Suprapubic skin (tissue), 4 donors: ENCODE results near the gene TALDO1. TPM values are rescaled to one million over a fixed set of nuclear protein-coding genes. Genes with fewer than 3 reads are reported as not detected.

Experiments used
- DNase-seq, 2 donors: peaks; one replicate each; pipeline ENCODE4 v3.0.0-alpha.2; 2019; ENCODE audit warnings: low spot score in 2 of 2
- H3K27ac ChIP-seq: fragments of 200-600 bp; sonication (generic); one replicate; pipeline ENCODE4 v1.5.1; 2019
- H3K27me3 ChIP-seq: fragments of 200-600 bp; sonication (generic); one replicate; pipeline ENCODE4 v1.5.1; 2019
- H3K36me3 ChIP-seq: fragments of 200-600 bp; sonication (generic); one replicate; pipeline ENCODE4 v1.5.1; 2019
- H3K4me1 ChIP-seq: fragments of 200-600 bp; sonication (generic); one replicate; pipeline ENCODE4 v1.5.1; 2019
- H3K4me3 ChIP-seq: fragments of 200-600 bp; sonication (generic); one replicate; pipeline ENCODE4 v1.5.1; 2019; ENCODE audit warnings: mild to moderate bottlenecking
- H3K9me3 ChIP-seq: fragments of 200-600 bp; sonication (generic); one replicate; pipeline ENCODE4 v1.5.1; 2019
- CTCF ChIP-seq, 2 donors: fragments of 200-600 bp in 1 of 2; fragments of 450-650 bp in 1 of 2; sonication (generic) in 1 of 2; IDR thresholded peaks; one replicate each; pipeline ENCODE4 v1.5.1; 2016 to 2019; ENCODE audit warnings: antibody characterized with exemption in 2 of 2, mild to moderate bottlenecking in 1 of 2, moderate library complexity in 1 of 2
- EP300 ChIP-seq: sonication (generic); formaldehyde crosslinking; IDR thresholded peaks from one replicate; pipeline ENCODE4 v1.6.1; 2017; ENCODE audit warnings: antibody characterized with exemption
- POLR2A ChIP-seq, 2 donors: fragments of 450-650 bp; IDR thresholded peaks; one replicate each; pipeline ENCODE4 v1.6.1; 2017; ENCODE audit warnings: antibody characterized with exemption in 2 of 2, mild to moderate bottlenecking in 2 of 2, moderate library complexity in 2 of 2
- POLR2AphosphoS5 ChIP-seq, 3 donors: sonication (generic); formaldehyde crosslinking; IDR thresholded peaks; one replicate each; pipeline ENCODE4 v1.6.1; 2017; ENCODE audit warnings: antibody characterized with exemption in 3 of 3
- WGBS: methylation state at CpG from one replicate; pipeline ENCODE4 v1.1.5; 2018; 5-methylcytosine and 5-hydroxymethylcytosine counted together
- total RNA-seq, 4 donors: library from RNA; depleted of rRNA; stranded (reverse); fragments of >200 nt; gene quantifications; one replicate each; pipeline ENCODE4 v1.1.0, GENCODE V29; 2016

TALDO1 gene
- total RNA-seq, 4 donors from 2014 or later, result 107 to 197 (median 179) TPM

GRCh38 chr11:786235-787083, 39.2 kb downstream of the TALDO1 start:
- Histone ChIP-seq H3K4me1 (peaks cover 18% of the 10 kb centered on the region), H3K27ac (no peak overlapping the region), H3K4me3 (no peak overlapping the region), H3K27me3 (peaks cover 13% of the 10 kb centered on the region), H3K36me3 (peaks cover 1% of the 10 kb centered on the region), H3K9me3 (no peaks in the 10 kb centered on the region)
- no peak for DNase-seq
- no peak for TF ChIP-seq CTCF (IDR thresholded peaks at IDR 0.05)
- no peak for TF ChIP-seq POLR2AphosphoS5 (IDR thresholded peaks at IDR 0.05)
- no peak for TF ChIP-seq POLR2A (IDR thresholded peaks at IDR 0.05)
- no peak for TF ChIP-seq EP300
- 85% methylated on average over 13 of the region's 24 CpGs for WGBS

GRCh38 chr11:787084-787675, 39.9 kb downstream of the TALDO1 start:
- no peak overlapping the region for H3K27ac ChIP-seq
- 83% methylated on average over 10 of the region's 24 CpGs for WGBS
- H3K9me3 ChIP-seq, result no peaks in the 10 kb centered on the region
- no peak for DNase-seq
- peaks cover 13% of the 10 kb centered on the region for H3K27me3 ChIP-seq
- H3K36me3 ChIP-seq, result peaks cover 9% of the 10 kb centered on the region
- peaks cover 18% of the 10 kb centered on the region for H3K4me1 ChIP-seq
- TF ChIP-seq POLR2AphosphoS5 (IDR thresholded peaks at IDR 0.05) (no peak), CTCF (IDR thresholded peaks at IDR 0.05) (no peak), EP300 (no peak), POLR2A (IDR thresholded peaks at IDR 0.05) (no peak)
- no peak overlapping the region for H3K4me3 ChIP-seq

- DNase-seq, result no peak
- 66% methylated on average over 20 of the region's 28 CpGs for WGBS
Observed at GRCh38 chr11:788009-788640, 40.9 kb downstream of the TALDO1 start.

GRCh38 chr11:788953-789940, 42.0 kb downstream of the TALDO1 start:
- Histone ChIP-seq H3K36me3 (peaks cover 15% of the 10 kb centered on the region), H3K9me3 (no peaks in the 10 kb centered on the region), H3K27me3 (peaks cover 13% of the 10 kb centered on the region), H3K27ac (no peak overlapping the region), H3K4me1 (peaks cover 7% of the 10 kb centered on the region), H3K4me3 (no peak overlapping the region)
- no CpG with 5 or more reads among the region's 31 CpGs for WGBS
- no peak for DNase-seq
- TF ChIP-seq CTCF (IDR thresholded peaks at IDR 0.05) (no peak), POLR2AphosphoS5 (IDR thresholded peaks at IDR 0.05) (no peak), POLR2A (IDR thresholded peaks at IDR 0.05) (no peak), EP300 (no peak)

More at GRCh38 chr11:788009-788640, 40.9 kb downstream of the TALDO1 start:
- Histone ChIP-seq H3K27ac (no peak overlapping the region), H3K4me1 (peaks cover 11% of the 10 kb centered on the region), H3K4me3 (no peak overlapping the region), H3K27me3 (peaks cover 13% of the 10 kb centered on the region), H3K9me3 (no peaks in the 10 kb centered on the region), H3K36me3 (peaks cover 15% of the 10 kb centered on the region)
- TF ChIP-seq EP300, result no peak
- TF ChIP-seq CTCF (IDR thresholded peaks at IDR 0.05), result no peak
- TF ChIP-seq POLR2A (IDR thresholded peaks at IDR 0.05), result no peak
- no peak for TF ChIP-seq POLR2AphosphoS5 (IDR thresholded peaks at IDR 0.05)
